AG04449 (cell line): ENCODE data around the gene MLLT1.

ENCODE experiments used
- CTCF ChIA-PET: fragments of 350-600 bp; formaldehyde crosslinking; extraction: SDS; loops from one replicate; lab custom pipeline; 2021; ENCODE audit warnings: antibody characterized with exemption; lab: Yijun Ruan, JAX
- POLR2A ChIA-PET: fragments of 400-600, 350-600 bp; formaldehyde crosslinking; extraction: SDS; loops from one replicate; lab custom pipeline; 2020; ENCODE audit warnings: antibody characterized with exemption, inconsistent platforms; lab: Yijun Ruan, JAX
- DNase-seq: peaks from one replicate; pipeline ENCODE4 v3.0.0-alpha.2; 2010; ENCODE audit warnings: low read depth, low spot score
- H3K4me3 ChIP-seq: 2 replicates; pipeline ENCODE4 v1.5.1; 2011; ENCODE audit warnings: low read depth, mild to moderate bottlenecking, control low read depth, low read length
- CTCF ChIP-seq: IDR thresholded peaks from one replicate; pipeline ENCODE4 v1.5.1; 2011; ENCODE audit warnings: mild to moderate bottlenecking, moderate library complexity, low read length, control low read depth, inconsistent platforms; ENCODE audit not compliant: insufficient read depth; ENCODE audit errors: missing control alignments

The MLLT1 gene

DNA sequence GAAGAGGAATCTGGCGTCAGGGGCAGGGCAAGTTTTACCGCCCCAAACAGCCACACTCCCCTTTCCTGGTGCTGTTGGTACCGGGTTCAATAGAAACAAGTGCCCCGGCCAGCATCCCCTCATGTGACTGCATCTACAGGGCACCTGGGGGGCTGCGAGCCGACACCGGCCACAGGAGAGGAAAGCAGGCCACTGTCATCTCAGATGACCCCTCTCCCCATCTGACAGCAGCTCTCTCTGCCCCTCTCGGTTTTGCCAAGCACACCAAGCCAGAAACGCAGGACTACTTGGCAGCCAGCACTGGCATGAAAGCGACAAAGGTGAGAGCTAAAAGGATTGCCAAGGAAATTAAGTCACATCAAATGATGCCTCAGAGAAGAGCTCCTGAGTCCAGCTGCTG, 37.1 kb downstream of the MLLT1 start:
- POLR2A ChIA-PET, result interaction anchor here (1.0 kb wide), 1 partner anchor 10 kb away, joined by 3 read pairs; no protein-coding TSS in a partner anchor
- CTCF ChIA-PET, result interaction anchor here (1.1 to 3.6 kb wide), 4 partner anchors 9 to 24 kb away, joined by 3 to 20 read pairs (median 5); no protein-coding TSS in a partner anchor
- no peak for TF ChIP-seq CTCF
- no peak for DNase-seq
- H3K4me3 ChIP-seq, result no peak overlapping the region

DNA sequence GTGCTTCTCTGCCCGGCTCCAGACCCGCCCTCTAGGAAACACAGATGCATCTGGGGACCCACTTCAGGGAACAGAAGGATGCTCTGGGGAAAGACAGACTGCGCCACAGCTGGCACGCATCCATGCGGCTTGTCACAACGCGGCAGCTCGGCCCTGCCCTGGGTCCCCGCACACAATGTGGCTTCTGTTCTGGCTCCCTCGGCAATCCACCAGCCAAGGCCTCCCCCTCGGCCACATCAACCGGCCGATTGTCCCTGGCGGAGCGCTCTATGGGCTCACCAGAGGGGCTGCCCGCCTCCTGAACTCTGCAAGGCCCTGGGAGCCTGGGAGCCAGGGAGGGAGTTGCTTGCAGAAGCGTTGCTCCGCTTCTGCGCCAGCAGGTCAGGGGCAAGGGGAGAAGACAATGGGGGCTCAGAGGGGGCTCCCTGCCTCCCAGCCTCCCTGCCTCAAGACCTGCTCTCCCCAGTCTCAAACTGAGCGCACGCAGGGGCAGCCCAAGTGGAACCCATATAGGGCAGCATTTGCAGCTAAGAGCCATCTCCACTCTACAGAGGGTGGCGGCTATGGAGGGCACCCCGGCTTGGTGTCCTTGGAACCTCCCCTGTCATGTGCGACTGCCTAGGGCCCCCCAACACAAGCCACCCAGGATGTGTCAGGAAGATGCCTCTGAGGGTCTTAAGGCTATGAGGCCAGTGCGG, 37.9 kb downstream of the MLLT1 start:
- ChIA-PET POLR2A (no interaction called here), CTCF (interaction anchor here (1.2 to 3.6 kb wide), 3 partner anchors 8 to 23 kb away, joined by 3 to 20 read pairs (median 6); no protein-coding TSS in a partner anchor)
- no peak overlapping the region for H3K4me3 ChIP-seq
- TF ChIP-seq CTCF, result no peak
- no peak for DNase-seq

DNA sequence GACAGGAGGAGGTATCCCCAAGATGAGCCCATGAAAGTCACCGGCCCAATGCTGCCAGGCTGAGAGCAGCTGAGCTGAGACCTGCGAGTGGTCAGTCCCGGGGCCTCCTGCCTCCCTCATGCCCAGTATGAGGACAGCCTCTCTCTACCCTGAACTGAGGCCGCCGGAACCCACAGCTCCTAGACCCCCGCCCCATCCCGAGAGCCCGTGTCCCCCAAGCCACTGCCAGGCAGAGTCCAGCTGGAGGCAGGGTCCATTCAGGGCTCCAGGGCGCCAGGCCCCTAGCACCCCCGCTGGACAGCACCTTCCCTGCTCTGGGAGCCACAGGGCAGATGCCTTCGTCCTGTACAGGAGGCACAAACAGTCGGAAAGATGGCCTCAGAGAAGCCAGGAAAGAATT, 38.7 kb downstream of the MLLT1 start:
- H3K4me3 ChIP-seq, result no peak overlapping the region
- no peak for TF ChIP-seq CTCF
- no peak for DNase-seq
- ChIA-PET CTCF (interaction anchor here (3.6 kb wide), 1 partner anchor 23 kb away, joined by 20 read pairs; no protein-coding TSS in a partner anchor), POLR2A (no interaction called here)

- TF ChIP-seq CTCF, result no peak
- ChIA-PET CTCF (interaction anchor here (3.6 kb wide), 1 partner anchor 22 kb away, joined by 20 read pairs; no protein-coding TSS in a partner anchor), POLR2A (no interaction called here)
Observed at GRCh38 chr19:6239871-6240676, 39.7 kb downstream of the MLLT1 start.

DNA sequence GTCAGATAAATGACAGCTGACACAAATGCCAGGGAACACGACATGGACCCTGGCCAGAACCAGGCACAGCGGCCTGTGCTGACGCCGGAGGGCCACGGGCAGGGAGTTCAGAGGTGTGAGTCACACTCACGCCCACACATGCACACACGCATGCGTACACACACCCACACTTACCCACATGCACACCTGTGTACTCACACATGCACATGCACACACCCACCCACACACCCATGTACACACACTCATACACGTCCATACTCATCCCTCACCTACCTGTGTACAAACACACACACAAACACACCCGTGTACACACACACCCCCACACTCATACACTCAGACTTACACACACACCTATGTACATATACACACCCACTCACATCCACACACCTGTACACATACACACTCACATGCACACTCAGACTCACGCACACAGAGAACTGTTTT, 40.4 kb downstream of the MLLT1 start:
- TF ChIP-seq CTCF, result no peak
- H3K4me3 ChIP-seq, result no peak overlapping the region
- DNase-seq, result no peak
- POLR2A ChIA-PET, result no interaction called here
- CTCF ChIA-PET, result interaction anchor here (1.8 kb wide), 1 partner anchor 21 kb away, joined by 8 read pairs; no protein-coding TSS in a partner anchor

More at GRCh38 chr19:6239871-6240676, 39.7 kb downstream of the MLLT1 start:
- no peak overlapping the region for H3K4me3 ChIP-seq
- DNase-seq, result no peak

GRCh38 chr19:6238643-6239281, 41.0 kb downstream of the MLLT1 start:
- no peak overlapping the region for H3K4me3 ChIP-seq
- TF ChIP-seq CTCF, result no peak
- POLR2A ChIA-PET, result no interaction called here
- DNase-seq, result no peak
- CTCF ChIA-PET, result interaction anchor here (1.8 kb wide), 1 partner anchor 20 kb away, joined by 8 read pairs; no protein-coding TSS in a partner anchor
